C4-2B (cell line): Measurements from ENCODE around the gene CD160.

Source experiments
- H3K27ac ChIP-seq: fragments of 450-650 bp; 2 replicates; pipeline ENCODE4 v1.5.1; 2017
- ZFX ChIP-seq: fragments of 450-650 bp; IDR thresholded peaks from 2 replicates; pipeline ENCODE4 v1.6.1; 2017
- TF ChIP-seq, protein P1 (sequence below): fragments of 450-650 bp; conservative IDR thresholded peaks from 2 replicates; pipeline ENCODE4 v1.5.1; 2017; ENCODE audit warnings: mild to moderate bottlenecking

Gene CD160

GRCh38 chr1:145771056-145771455 is 51.8 kb downstream of the CD160 start:
- TF ChIP-seq, protein P1, sequence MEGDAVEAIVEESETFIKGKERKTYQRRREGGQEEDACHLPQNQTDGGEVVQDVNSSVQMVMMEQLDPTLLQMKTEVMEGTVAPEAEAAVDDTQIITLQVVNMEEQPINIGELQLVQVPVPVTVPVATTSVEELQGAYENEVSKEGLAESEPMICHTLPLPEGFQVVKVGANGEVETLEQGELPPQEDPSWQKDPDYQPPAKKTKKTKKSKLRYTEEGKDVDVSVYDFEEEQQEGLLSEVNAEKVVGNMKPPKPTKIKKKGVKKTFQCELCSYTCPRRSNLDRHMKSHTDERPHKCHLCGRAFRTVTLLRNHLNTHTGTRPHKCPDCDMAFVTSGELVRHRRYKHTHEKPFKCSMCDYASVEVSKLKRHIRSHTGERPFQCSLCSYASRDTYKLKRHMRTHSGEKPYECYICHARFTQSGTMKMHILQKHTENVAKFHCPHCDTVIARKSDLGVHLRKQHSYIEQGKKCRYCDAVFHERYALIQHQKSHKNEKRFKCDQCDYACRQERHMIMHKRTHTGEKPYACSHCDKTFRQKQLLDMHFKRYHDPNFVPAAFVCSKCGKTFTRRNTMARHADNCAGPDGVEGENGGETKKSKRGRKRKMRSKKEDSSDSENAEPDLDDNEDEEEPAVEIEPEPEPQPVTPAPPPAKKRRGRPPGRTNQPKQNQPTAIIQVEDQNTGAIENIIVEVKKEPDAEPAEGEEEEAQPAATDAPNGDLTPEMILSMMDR, result no peak
- TF ChIP-seq ZFX, result no peak; the same call in 1 of the 2 replicates
- H3K27ac ChIP-seq, result no peak overlapping the region

GRCh38 chr1:145773423-145773822 is 54.1 kb downstream of the CD160 start:
- H3K27ac ChIP-seq, result no peak overlapping the region
- TF ChIP-seq, protein P1, result no peak
- no peak for TF ChIP-seq ZFX

DNA sequence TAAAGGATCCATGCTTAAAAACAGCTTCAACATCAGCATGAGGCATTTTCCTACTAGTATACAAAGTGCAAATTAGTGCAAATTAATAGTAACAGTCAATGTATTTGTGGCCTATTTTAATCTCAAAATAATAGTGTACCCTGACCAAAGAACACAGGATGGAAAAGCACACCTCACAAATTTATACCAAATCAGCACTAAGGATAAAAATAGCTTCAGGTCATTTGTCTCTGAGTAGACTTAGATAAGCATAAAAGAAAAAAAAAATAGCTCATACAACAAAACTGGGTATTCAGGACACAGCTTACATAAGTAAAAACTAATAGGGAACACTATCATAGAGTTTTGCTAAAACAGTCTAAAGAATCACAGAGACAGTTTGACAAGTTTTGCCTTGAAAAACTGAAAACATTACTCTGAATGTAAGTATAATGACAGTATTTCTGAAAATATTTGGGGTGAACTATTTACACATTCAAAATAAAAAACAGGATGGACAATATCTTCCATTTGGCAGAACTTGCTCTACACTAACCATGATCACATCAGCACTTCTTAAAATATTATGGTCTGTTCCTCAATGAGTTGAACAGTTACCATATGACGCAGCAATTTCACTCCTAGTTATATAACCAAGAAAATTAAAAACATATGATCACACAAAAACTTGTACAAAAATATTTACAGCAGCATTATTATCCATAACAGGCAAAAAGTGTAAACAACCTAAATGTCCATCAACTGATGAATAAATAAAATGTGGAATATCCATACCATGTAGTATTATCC is 58.3 kb downstream of the CD160 start:
- TF ChIP-seq ZFX, result no peak
- TF ChIP-seq, protein P1, result no peak
- no peak overlapping the region for H3K27ac ChIP-seq

- TF ChIP-seq, protein P1, result no peak
- TF ChIP-seq ZFX, result no peak
- no peak overlapping the region for H3K27ac ChIP-seq
Observed at GRCh38 chr1:145778146-145778540, 58.8 kb downstream of the CD160 start.

GRCh38 chr1:145782272-145783099 is 63.2 kb downstream of the CD160 start:
- no peak for TF ChIP-seq ZFX
- TF ChIP-seq, protein P1, result no peak
- H3K27ac ChIP-seq, result no peak overlapping the region

- H3K27ac ChIP-seq, result no peak overlapping the region
- TF ChIP-seq, protein P1, result no peak
- TF ChIP-seq ZFX, result no peak
Observed at GRCh38 chr1:145784409-145784808, 65.1 kb downstream of the CD160 start.

GRCh38 chr1:145785547-145785946 is 66.2 kb downstream of the CD160 start:
- TF ChIP-seq, protein P1, result no peak
- no peak for TF ChIP-seq ZFX
- H3K27ac ChIP-seq, result no peak overlapping the region
